ENCODE data around the gene ATXN7L1.

DNA sequence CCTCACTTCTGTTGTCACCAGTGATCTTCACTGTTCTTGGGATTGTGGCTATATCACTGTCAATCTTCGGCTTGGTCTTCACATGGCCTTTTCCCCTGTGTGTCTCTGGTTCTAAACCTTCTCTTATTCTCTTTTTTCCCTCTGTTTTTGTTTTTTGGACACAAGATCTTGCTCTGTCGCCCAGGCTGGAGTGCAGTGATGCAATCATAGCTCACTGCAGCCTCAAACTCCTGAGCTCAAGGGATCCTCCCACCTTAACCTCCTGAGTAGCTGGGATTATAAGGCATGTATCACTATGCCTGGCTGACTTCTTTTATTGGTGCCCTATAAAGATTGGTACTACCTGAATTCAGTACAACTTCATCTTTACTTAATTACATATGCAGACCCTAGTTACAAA, 151.7 kb downstream of the ATXN7L1 start:
- TF ChIP-seq GATA2 (IDR thresholded peaks at IDR 0.05; ENCODE audit: low read depth, low read length) (no peak), GATA3 (IDR thresholded peaks at IDR 0.05; ENCODE audit: low read depth, low read length) (no peak)

Data from SH-SY5Y (cell line).